Measurements from ENCODE around the gene SERPINB1. TPM values are rescaled to one million over a fixed set of nuclear protein-coding genes. Genes with fewer than 3 reads are reported as not detected.
A peak's percentile ranks its signal among the peaks of the same experiment; 100 is the strongest.

SERPINB1 gene
- total RNA-seq = 10 to 100 TPM in 2 of 4 donors, 1 to 10 TPM in 2; 7.7 to 28.2 (median 17.2) TPM

GRCh38 chr6:2841264-2842138, at the start of gene SERPINB1:
Gene SERPINB1 (minus strand): TSS chr6:2841863. CDS start chr6:2840586, 1,277 bp downstream.
- intact Hi-C loops (cut with DNase I; ENCODE audit: low total_unique reads) = loop anchor here (10.0 kb wide), 1 partner anchor 93 kb away; no protein-coding TSS in a partner anchor
- Histone ChIP-seq H3K4me1 (no peaks in the 10 kb centered on the region), H3K27ac (peak within 1 kb of the TSS; percentile 90), H3K27me3 (no peaks in the 10 kb centered on the region), H3K9me3 (no peaks in the 10 kb centered on the region), H3K36me3 (no peaks in the 10 kb centered on the region), H3K4me3 (peak within 1 kb of the TSS; percentile 38 to 58)
- peak; percentile 77 to 81 for DNase-seq
- TF ChIP-seq CTCF (IDR thresholded peaks at IDR 0.05) (peak in 1 of 4 experiments; percentile 16), POLR2A (IDR thresholded peaks at IDR 0.05) (peak in 1 of 2 donors; percentile 54)

GRCh38 chr6:2890976-2891767, 49.5 kb upstream of the SERPINB1 start:
- Histone ChIP-seq H3K4me3 (no peak overlapping the region), H3K36me3 (no peaks in the 10 kb centered on the region), H3K9me3 (no peaks in the 10 kb centered on the region), H3K27me3 (no peaks in the 10 kb centered on the region), H3K27ac (no peak overlapping the region), H3K4me1 (no peaks in the 10 kb centered on the region)
- intact Hi-C loops (cut with DNase I; ENCODE audit: low total_unique reads) = no loop called here
- DNase-seq = no peak
- TF ChIP-seq POLR2A (IDR thresholded peaks at IDR 0.05) = no peak
- no peak for TF ChIP-seq CTCF (IDR thresholded peaks at IDR 0.05)

- intact Hi-C loops (cut with DNase I; ENCODE audit: low total_unique reads) = no loop called here
- Histone ChIP-seq H3K36me3 (no peaks in the 10 kb centered on the region), H3K9me3 (no peaks in the 10 kb centered on the region), H3K4me3 (no peak overlapping the region), H3K27ac (no peak overlapping the region), H3K4me1 (no peaks in the 10 kb centered on the region), H3K27me3 (no peaks in the 10 kb centered on the region)
- no peak for TF ChIP-seq CTCF (IDR thresholded peaks at IDR 0.05)
- TF ChIP-seq POLR2A (IDR thresholded peaks at IDR 0.05) = no peak
- DNase-seq = no peak
Observed at GRCh38 chr6:2885967-2886735, 44.5 kb upstream of the SERPINB1 start.

- intact Hi-C loops (cut with DNase I; ENCODE audit: low total_unique reads) = no loop called here
- H3K4me3 ChIP-seq = no peak overlapping the region
- TF ChIP-seq CTCF (IDR thresholded peaks at IDR 0.05) (no peak), POLR2A (IDR thresholded peaks at IDR 0.05) (no peak)
- H3K36me3 ChIP-seq = no peaks in the 10 kb centered on the region
- H3K9me3 ChIP-seq = no peaks in the 10 kb centered on the region
- H3K27ac ChIP-seq = no peak overlapping the region
- no peaks in the 10 kb centered on the region for H3K4me1 ChIP-seq
- DNase-seq = no peak
- no peaks in the 10 kb centered on the region for H3K27me3 ChIP-seq
Observed at GRCh38 chr6:2884804-2885203, 43.1 kb upstream of the SERPINB1 start.

Data from uterus (tissue), 4 donors.